Activated CD8-positive, alpha-beta memory T cell treated with anti-CD3 and anti-CD28 coated beads, Interleukin-2, amount 50 U/mL, for 24 hours (primary cell): Measurements from ENCODE around the gene MDFI.
"Not testable (repeated sequence)": the region's sequence is repeated elsewhere in the genome, so short reads cannot be mapped to it uniquely, and the experiment has no call there.

Experiments used
- DNase-seq: peaks from one replicate; pipeline ENCODE4 v3.0.0-alpha.2; 2020; ENCODE audit errors: extremely low read depth

Gene MDFI

DNA sequence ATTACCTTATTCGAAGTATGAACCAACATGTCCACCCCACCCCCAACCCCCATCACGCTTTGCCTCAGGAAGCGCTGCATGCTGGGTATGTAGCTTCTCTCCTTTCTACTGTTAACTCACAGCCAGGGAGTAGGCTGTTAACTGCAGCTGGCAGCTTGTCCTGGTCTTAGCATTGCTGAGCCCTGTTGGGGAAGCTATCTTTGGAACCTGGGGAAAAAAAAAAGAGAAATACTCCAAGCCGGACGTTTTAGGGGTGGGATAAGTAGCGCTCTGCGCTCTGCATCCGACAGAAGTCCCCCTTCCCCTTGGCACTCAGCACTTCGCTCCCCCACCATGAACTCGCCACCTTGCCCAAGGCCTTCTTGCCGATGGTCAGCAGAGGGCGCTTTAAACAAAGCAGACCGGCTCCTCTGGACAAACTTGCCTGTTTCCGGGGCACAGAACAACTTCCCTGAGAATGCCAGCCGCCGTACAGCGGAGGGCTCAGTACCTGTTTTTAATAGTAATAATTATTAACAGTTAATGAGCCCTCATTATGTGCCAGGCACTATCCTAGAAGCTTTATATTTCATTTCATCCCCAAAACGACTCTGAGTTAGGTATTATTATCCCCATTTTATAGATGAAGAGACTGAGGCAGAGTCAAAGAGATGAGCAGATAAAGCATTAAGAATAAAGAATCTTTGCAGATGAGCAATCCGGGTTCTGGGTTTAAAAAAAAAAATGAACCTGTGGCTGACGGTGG, 35.2 kb upstream of the MDFI start:
- DNase-seq: peak; percentile 57

DNA sequence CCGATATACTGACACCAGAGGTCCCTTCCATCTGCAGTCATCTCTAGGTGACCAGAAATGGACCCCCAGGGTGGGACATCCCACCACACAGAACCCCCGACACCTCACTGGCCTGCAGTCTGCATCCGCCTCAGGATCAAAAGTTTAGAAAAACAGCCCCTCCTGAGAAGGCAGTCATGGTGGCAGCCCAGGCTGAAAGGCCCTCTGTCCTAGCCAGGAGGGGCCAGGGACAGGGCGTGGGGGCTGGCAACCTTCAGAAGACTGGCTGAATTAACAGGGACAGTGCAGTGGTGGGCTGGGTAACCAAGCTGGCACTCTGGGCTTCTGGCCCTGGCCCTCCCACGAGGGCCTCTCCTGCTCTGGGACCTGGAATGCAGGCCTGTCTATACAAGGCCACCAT, 34.3 kb upstream of the MDFI start:
- no peak for DNase-seq

DNA sequence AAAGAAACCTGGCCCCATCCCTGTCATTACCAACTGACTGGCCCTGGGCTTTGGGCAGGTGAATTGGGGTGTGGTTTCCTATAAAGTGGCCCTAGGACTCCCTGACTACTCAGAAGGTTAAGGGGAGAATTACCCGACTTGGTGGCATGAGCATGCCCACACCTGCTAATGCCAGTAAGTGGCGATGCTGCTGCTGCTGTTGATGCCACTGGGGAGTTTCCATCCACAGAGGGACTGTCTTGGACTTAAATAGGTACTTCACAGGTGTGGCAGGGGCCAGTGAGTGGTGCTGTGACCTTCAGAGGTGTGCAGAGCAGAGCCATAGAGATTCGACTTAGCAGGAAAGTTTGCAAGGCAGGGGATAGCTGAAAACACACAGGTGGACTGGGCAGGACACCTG, 32.6 kb upstream of the MDFI start:
- no peak for DNase-seq

DNA sequence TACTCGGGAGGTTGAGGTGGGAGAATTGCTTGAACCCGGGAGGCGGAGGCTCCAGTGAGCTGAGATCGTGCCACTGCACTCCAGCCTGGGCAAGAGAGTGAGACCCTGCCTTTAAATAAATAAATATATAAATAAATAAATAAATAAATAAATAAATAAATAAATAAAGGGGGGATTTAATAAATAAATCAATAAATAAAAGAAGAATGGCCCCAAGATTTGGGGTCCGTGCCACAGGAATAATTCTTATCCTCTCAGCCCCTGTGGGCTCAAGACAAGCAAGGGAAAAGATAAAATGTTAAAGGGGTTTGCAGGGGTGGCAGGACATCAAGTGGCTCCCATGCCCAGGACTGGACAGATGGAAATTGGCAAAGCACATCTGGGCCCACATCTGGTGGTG, 31.2 kb upstream of the MDFI start:
- DNase-seq: no peak

DNA sequence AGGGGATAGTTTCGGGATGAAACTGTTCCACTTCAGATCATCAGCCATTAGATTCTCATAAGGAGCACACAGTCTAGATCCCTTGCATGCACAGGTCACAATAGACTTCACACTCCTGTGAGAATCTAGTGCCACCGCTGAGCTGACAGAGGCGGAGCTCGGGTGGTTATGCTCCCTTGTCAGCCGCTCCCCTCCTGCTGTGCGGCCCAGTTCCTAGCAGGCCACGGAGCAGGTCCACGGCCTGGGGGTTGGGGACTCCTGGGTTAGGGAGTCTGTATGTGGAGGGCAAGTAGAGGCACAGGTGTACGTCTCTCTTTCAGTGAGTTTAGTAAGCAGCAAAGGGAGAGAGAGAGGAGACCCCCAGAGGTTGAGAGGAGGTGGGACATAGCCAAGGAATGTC, 30.5 kb upstream of the MDFI start:
- no peak for DNase-seq

DNA sequence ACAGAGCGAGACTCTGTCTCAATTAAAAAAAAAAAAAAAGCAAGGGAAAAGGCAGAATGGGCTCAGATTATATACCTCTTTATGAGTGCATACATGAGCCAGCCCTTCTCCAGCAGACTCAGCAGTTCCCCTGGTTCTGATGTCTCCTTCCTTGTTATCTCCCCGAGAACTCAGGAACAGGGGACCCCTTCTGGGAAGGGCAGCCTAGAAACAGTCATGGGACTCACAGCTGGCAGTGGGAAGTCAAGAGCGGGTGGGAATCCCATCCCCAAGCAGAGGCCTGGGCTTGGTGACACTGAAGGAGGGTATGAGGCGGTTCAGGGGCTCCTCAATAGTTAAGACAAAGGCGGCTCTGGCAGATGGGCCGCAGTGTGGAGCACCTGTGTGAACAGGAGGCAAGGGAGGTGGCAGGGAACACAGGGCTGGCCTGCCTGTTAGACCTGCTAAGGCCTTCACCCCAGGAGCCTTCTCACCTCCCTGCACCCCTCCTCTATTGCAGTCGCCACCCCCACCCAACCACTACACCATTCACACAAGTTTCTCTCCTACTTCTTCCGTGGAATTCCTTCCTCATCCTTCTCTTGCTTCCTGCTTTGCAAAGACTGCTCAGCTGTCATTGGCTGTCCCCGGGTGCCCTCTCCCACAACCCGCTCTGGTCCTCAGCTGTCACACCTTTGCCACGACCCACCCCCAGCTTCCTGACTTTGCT, 29.7 kb upstream of the MDFI start:
- DNase-seq: no peak

DNA sequence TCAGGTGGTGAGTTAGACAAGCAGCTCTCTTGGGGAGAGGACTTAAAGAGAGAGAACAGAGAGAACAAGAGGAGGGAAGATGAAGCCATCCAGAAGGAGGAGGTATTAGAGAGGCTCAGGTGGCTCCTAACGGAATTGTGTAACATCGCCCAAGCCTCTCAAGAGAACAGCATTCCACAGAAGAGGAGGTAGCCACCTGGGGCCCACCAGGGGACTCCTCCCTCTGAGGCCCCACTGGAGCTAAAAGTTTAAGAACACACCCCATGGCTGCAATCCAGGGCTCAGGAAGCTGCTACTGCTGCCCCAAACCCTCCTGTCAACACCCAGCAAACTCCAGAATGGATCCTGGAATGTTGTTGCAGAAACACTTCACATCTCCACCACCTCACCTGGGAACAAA, 23.6 kb upstream of the MDFI start:
- DNase-seq: no peak

DNA sequence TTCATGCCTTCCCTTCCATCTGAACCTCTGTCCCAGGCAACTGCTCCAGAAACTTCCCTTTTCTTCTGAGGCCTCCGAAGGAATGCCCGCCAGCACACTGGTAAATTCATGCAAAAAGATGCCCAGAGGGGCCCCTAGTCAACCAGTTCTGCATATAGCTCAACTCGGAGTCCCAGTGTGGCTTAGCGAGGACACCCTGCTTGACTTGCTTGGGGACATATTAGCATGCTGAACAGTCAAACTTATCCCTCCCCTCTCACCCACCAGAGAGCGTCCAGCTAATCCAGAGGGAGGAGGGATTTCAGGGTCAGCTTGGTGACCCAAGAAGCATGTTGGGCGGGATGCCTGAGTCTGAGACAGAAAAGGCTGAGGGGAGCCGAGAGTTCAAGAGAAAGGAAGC, 23.0 kb upstream of the MDFI start:
- DNase-seq: no peak

DNA sequence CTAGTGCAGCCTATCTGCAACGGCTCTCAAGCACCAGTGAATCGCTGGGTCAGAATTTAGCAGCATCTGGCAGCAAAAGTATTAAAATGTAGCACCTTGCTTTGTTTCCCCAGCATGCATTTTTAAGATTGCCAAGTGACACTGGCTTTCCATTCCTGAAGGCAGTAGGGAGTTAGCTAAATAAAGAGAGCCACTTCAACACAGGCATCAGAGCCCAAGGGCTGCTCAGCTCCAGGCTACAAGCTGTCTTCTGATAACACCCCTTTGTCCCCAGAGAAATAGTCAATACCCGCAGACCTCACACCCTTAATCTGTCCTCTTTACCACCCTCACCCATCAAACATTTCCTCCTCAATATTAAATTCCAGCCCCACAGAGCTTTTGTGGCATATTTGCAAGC, 19.7 kb upstream of the MDFI start:
- no peak for DNase-seq

DNA sequence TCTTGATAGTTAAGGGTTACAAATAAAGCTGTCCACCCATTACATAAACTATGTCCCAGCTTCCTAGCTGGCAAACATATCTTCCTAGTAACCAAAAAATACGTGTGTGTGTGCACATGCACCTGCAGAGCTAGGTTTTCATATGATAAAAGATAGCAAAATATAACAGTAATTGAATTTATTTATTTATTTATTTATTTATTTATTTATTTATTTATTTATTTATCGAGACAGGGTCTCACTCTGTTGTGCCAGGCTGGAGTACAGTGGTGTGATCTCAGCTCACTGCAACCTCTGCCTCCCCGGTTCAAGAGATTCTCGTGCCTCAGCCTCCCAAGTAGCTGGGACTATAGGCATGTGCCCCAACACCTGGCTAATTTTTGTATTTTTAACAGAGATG, 19.1 kb upstream of the MDFI start:
- DNase-seq: not testable (repeated sequence)

DNA sequence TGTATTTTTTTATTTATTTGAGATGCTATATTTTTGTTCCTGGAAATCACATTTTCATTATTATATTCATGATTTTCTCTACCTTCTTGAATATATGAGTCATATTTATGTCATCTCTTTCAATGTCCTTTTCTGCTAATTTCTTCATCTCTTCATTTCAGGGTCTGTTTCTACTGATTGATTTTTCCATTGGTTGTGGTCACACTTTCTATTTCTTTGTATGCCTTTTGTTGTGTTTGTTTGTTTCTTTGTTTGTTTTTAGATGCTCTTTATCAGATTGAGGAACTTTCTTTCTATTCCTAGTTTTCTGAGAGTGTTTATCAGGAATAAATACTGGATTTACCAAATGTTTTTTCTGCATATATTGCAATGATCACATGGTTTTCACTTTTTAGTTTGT, 16.9 kb upstream of the MDFI start:
- no peak for DNase-seq

DNA sequence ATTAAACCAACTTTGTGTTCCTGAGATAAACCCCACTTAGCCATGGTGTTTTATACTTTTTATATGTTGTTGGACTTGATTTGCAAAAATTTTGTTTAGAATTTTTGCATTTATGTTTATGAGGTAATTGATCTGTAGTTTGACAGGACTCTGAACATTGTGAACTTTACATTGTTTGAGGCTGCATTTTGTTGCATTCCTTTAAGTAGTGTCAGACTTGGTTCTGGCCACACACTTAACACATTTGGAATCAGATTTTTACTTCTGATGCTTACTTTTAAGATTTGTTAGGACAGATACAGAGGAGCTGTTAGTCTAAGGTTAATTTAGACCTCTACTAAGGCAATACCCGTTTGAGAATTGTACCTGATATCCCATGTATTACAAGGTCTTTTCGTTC, 16.5 kb upstream of the MDFI start:
- no peak for DNase-seq

DNA sequence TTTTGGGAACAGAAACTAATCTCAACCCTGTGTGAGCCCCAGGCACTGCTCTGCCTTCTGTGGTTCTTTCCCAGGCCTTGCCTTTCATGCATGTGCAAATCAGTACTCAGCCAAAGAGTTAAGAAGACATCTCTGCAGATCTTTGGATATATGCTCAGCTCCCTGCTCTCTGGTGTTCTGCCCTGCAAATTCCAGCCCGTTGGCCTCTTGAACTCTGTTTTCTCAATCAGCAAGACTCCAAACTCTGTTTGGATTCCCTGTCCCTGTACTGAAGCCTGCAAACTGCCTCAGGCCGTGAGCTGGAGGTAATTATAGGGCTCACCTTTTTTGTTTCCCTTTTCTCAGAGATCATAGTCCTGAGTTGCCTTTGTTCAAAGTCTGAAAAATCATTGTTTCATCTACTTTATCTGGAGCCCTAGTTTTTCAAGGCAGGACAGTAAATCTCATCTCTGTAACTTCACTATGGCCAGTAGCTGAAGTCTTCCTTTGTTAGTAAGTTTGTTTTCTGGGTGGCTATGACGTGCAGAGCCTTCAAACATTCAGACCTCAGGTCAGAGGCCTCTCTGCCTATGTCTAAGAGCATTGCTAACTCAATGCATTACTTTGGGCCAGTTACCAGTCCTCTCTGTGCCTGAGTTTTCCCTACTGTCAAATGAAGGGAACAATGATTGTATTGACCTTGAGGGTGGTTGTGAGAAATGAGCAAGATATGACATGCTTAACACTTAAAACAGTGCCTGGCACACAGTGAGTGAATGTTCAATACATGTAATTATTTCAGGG, 15.9 kb upstream of the MDFI start:
- DNase-seq: no peak

DNA sequence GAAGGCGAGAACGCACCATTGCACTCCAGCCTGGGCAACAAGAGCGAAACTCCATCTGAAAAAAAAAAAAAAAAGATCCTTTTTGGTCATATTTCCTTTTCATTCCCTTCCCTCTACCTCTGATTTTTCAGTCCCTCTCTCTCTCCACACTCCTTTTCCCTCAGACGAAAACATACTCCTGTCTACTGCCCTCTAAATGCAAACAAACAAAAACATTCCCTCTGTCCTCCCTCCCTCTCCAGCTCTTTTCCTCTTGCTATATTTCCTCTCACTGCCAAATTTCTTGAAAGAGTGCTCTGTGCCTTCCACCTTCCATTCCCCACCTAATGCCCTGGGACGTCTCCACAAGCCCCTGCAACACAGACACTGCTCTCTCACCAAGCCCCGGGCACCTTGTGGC, 14.9 kb upstream of the MDFI start:
- DNase-seq: no peak

DNA sequence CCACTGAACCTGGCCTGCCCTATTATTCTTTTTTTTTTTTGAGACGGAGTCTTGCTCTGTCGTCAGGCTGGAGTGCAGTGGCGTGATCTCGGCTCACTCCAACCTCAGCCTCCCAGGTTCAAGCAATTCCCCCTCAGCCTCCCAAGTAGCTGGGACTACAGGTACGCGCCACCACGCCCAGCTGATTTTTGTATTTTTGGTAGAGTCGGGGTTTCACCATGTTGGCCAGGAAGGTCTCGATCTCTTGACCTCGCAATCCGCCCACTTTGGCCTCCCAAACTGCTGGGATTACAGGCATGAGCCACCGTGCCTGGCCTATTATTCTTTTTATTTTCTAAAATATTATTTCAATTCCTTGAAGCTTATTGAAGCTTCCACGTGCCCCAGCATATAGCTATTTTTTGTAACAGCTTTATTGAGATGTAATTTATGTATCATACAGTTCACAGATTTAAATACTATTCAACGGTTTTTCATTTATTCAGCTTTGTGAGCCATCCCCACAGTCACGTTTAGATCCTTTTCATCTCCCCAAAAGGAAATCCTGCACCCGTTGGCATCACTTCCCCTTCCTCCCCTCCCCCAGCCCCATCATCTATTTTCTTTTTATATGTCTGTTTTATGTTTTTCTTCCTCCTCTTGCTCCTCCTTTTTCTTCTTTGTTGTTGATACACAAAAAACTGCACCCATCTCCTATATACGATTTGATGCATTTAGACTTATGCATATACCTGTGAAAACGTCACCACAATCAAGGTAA, 13.5 kb upstream of the MDFI start:
- no peak for DNase-seq

DNA sequence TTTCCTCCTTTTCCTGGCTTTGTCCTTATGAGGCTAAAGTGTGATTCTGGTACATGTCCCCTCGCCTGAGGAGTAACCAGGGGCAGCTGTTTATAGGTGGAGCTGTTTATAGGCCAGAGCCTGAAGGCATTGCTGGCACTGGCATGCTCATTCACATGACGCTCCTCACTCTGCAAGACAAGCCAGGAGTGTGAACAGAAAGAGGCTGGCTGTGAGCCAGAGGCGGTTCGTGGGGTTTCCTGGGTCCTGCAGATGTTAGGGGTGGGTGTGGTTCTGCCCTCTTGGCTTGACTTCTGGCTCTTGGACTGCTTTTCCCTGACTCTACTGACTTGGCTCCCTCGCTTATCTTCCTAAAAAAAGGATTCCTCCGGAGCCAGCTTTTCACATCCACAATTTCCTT, 12.8 kb upstream of the MDFI start:
- DNase-seq: no peak

DNA sequence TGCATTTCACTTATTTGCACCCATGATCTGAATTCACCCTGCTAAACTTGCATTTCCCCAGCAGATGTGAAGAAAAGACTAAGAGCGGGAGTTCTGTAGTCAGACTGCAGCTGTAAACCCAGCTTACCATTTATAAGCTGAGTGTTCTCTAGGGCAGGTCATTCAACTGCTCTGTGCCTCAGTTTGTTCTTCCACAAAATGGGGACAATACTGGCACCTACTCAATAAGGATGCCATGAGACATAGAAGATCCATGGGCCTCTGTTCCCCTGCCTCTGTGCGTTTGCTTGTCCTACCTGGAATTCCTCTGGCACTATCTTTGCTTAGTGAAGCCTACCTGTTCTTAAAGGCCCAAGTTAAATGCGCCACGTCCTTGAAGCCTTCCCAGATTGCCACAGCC, 12.2 kb upstream of the MDFI start:
- no peak for DNase-seq

DNA sequence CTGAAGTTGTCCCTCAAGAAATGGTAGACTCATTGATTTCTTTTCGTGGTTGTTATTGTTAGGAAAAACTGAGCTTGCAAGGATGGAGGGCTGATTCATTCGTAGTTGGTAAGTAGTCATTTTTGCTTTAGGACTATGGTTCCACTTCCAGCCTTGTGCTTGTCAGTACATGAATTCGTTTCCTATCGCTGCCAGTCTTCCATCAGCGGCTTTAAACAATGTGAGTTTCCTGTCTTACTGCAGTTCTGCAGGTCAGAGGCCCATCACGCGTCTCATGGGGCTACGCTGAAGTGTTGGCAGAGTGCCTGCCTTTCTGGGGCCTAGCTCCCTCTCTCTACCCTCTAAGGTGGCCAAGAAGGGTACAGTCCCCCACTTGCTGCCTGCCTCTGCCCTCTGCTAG, 11.4 kb upstream of the MDFI start:
- no peak for DNase-seq

DNA sequence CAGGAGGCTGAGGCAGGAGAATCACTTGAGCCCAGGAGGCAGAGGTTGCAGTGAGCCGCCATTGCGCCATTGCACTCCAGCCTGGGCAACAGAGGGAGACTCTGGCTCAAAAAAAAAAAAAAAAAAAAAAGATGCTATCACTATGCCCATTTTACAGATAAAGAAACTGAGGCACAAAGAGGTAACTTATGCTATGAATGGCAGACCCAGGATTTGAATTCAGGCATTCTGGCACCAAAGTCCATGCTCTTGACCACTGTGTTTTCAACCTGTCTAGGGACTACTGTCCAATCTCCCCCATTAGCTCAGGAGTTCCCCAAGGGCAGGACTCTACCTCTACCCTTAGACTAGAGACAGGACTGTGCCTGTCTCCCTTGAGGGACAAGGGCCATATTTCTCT, 9.1 kb upstream of the MDFI start:
- no peak for DNase-seq

DNA sequence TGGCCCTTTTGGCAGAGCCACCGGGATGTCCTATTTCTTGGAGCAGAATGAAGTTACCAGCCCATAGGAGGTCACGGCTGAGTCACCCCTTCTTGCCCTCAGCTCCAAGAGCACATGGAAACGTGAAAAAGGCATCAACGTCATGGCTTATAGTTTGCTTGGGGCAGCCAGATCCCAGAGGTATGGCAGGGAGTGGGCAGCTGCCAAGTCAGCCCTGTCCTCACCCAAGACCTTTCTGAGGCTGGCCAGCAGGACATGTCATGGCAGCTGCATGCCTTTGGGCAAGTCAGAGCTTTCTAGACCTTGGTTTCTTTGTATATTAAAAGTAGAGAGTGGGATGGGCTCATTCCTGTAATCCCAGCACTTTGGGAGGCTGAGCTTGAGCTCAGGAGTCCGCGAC, 8.2 kb upstream of the MDFI start:
- no peak for DNase-seq

DNA sequence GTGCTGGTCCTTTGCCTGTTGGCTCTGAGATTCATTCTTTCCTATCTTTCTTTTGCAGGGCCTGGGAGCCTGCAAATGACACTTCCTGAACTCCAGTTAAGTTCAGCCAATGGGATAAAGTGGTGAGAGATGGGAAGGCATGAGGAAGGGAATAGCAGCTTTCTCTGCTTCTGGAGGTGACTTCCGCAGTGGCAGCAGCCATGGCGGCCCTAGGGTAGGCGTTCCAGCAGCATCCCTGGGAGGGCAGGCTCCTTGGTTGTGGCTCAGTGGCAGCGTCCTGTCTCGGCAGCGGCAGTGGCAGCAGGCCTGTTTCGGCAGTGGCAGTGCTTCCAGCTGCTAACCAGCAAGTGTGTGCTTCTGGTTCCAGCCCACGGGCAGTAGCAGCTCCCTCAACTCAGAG, 7.3 kb upstream of the MDFI start:
- no peak for DNase-seq

DNA sequence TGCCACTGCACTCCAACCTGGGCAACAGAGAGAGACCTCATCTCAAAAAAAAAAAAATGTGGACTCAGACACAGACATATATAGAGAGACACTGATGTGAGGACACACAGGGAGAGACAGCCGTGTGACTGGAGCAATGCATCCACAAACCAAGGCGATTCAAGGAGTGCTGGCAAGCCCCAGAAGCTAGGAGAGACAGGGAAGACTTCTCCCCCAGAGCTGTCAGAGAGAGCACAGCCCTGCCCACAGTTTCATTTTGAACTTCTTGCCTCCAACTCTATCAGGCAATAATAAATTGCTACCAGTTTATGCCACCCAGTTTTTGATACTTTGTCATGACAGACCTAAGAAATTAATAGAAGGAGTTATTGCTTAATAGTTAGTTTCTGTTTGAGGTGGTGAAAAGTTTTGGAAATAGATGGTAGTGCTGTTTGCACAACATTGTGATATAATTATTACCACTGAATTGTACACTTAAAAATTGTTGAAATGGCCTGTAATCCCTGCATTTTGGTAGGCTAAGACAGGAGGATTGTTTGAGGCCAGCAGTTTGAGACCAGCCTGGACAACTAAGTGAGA, 5.1 kb upstream of the MDFI start:
- DNase-seq: no peak
